HG03378 (cell line): Measurements from ENCODE around the gene TRIM16.
"Not testable (repeated sequence)": the region's sequence is repeated elsewhere in the genome, so short reads cannot be mapped to it uniquely, and the experiment has no call there.

Experiments
- ATAC-seq: cut with Tn5 transposase; IDR thresholded peaks from one replicate; pipeline ENCODE4 v1.9.1; 2021; ENCODE audit warnings: mild to moderate bottlenecking, moderate library complexity; ENCODE audit not compliant: unreplicated experiment

TRIM16 gene

DNA sequence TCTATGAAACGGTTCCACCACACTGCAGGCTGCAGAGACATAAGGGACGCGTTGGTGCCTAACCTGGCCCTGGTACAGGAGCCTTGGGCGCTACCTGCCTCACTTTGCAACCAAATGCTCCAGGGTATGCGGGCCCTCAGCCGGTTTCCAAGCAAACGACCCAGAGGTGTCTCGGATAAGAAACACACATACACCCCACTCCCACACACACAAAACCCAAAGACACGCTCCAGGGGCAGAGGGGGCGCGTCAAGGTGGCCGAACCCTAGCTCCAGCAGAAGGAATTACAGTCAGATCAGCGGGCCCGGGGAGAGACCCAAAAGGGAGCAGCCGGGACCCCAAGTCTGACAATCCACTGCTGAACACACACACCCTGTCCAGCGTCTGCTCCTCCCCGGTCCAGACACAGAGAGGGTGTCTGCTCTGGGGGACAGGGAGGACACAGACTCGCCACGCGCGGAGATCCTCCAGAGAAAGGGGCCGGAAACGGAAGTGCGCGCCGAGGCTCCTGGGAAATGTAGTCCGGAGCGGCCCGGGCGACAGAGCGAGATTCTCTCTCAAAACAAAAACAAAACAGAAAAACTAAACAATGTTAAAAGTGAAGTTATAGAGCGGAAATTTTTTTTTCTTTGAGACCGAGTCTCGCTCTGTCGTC, at the start of gene TRIM16:
Gene TRIM16, minus strand, starts transcription at position 488 of the 655 bp plus-strand sequence. CDS start 32,702 bp downstream, outside the sequence.
- peak; percentile 83 for ATAC-seq

- not testable (repeated sequence) for ATAC-seq
These were observed 49.2 kb upstream of the TRIM16 start for GRCh38 chr17:15733174-15733789.

- not testable (repeated sequence) for ATAC-seq
These were observed 47.8 kb upstream of the TRIM16 start, which contains the start of gene TBC1D26 for GRCh38 chr17:15731900-15732299. TBC1D26 (plus strand) TSS chr17:15732283; CDS start chr17:15735349, 3,066 bp downstream.

- ATAC-seq = not testable (repeated sequence)
These were observed 46.4 kb upstream of the TRIM16 start for GRCh38 chr17:15730535-15730934.

GRCh38 chr17:15716601-15717563, 32.8 kb upstream of the TRIM16 start:
- ATAC-seq = not testable (repeated sequence)

GRCh38 chr17:15708879-15709278, 24.8 kb upstream of the TRIM16 start:
- not testable (repeated sequence) for ATAC-seq

GRCh38 chr17:15704813-15705212, 20.7 kb upstream of the TRIM16 start:
- ATAC-seq = not testable (repeated sequence)

- ATAC-seq = not testable (repeated sequence)
These were observed 20.1 kb upstream of the TRIM16 start for GRCh38 chr17:15704239-15704638.

DNA sequence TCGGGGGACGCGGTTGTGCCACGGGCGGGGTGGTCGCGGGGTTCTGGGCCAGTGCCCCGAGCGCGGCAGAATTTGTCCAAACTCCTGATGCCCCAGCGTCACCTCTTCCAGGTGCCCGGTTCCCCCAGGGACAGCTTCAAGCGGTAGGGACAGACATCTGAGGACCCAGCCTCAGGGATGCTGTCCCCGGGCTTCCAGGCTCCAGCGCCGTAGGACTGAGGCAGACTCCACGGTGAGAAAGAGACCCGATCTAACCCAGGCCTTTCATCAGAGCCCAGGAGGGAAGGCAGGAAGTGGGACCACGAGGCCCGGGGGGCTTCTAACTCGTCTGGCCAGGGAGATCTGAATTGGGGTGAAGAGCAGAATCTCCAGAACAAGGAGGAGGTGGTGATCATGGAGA, 15.8 kb upstream of the TRIM16 start:
- not testable (repeated sequence) for ATAC-seq

DNA sequence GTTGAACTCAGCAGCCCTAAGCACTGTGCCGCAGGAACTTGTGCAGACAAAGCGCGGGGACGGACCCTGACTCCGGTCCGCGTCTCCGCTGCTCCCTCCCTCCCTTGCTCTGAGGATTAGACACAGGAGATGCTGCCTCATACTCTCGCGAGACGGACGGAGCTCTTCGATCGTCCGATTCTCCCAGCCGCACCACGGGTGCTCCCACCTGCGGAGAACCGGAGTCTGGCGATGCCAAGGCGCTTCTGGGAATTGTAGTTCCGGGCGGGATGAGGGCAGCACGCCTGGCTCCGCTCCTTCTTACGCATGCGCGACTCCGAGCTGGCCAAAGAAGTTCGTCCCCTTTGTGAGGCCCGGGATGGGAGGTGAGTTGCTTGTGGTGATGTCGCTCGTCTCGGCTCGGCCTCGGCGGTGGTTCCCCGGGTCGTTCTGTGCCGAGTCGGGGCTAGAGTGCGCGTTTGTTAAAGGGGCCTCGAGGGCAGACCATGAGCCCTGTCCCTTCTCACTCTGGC, 15.4 kb upstream of the TRIM16 start, which contains the start of gene ZNF286A:
Gene ZNF286A, plus strand, starts transcription at position 340 of the 512 bp plus-strand sequence. CDS start 578 bp downstream, outside the sequence.
- ATAC-seq = peak; percentile 97

- ATAC-seq = peak; percentile 10
These were observed 14.9 kb upstream of the TRIM16 start for GRCh38 chr17:15698967-15699366.

- ATAC-seq = not testable (repeated sequence)
These were observed 3.4 kb upstream of the TRIM16 start for GRCh38 chr17:15687494-15687893.

DNA sequence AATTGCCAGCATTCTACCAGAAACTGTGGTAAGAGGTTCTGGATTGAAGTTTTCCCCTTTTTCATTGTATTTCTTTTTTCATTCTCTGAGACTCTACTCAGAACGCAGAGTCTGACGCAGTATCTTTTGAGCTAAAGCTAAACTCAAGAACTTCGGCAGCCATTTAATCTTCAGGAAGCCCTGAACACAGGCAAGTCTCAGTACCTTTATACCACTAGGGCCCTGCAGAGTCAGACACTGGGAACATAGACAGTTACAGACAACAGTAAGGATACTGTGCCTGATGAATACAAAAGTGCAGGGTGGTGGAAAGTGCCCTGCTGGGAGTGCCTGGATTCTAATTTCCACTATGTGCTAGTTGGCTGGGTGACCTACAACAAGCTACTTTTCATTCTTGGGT, 976 bp downstream of the TRIM16 start:
- ATAC-seq = not testable (repeated sequence)

DNA sequence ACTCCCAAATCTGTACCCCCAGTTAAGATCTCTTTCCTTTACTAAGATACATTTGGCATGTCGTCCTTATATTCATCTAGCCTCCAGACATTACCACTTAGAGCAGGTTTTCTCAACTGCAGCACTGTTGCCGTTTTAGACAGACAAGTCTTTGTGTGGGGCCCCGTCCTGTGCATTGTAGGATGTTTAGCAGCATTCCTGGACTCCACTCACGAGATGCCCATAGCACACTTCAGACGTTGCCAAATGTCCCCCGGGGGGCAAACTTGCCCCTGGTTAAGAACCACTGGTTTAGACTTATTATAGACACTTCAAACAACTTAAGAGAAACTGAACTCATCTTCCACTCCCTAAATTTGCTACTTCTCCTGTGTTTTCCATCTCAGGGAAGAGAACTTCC, 8.1 kb downstream of the TRIM16 start:
- ATAC-seq = not testable (repeated sequence)

GRCh38 chr17:15674640-15675039, 9.5 kb downstream of the TRIM16 start:
- ATAC-seq = not testable (repeated sequence)

GRCh38 chr17:15669526-15669925, 14.6 kb downstream of the TRIM16 start:
- not testable (repeated sequence) for ATAC-seq

DNA sequence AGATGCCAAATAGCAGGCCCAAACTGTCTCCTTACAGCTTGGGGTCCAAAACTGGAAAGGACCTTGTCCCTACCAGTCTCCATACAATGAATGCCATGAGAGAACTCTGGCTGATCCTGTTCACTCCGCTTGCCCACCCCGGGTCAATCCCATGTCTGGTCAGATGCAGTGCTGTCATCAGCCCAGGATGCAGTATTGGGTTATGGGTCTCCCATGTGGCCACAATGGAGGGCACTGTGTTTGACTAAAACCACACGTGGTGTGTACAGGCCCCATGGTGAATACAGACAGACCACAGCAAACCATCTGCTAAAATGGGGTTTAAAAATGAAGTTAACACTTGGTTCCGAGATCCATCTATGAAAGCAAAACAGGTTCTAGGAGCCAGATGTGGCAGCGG, 20.4 kb downstream of the TRIM16 start:
- no peak for ATAC-seq

DNA sequence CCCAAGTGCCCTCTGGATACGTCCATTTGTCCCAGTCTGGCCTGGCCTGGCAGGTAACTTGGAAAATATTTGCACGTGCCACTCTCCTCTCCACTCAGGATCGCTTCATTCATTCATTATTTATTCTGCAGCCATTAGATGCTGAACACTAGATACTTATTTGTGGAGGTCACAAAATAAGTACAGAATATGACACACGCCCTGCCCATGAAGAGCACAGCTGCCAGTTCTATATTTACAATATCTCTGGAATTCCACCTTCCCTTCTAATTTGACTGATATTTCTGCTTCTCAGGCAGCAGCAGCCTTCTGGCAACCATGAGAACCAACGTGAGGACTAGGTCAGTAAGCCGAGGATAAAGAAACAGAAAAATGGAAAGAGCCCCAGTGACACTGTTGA, 20.9 kb downstream of the TRIM16 start:
- no peak for ATAC-seq

DNA sequence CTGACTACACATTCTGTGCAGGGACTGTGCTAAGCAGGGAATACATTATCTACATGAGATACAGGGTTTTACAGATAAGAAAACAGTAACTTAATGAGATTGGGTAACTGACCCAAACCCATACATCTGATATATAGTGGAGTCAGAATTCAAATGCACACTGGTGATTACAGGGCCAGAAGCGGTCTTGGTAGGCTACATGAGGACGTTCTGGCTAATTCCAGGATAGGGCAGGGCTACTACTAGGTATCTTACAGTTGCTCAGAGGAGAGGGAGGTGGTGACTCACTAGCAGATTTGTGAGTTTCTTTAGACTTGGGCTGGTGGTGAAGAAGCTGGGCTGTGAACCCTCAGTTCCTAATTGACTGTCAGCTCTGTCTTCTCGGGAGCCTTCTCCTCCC, 21.4 kb downstream of the TRIM16 start:
- no peak for ATAC-seq

GRCh38 chr17:15660077-15660476, 24.0 kb downstream of the TRIM16 start:
- no peak for ATAC-seq

DNA sequence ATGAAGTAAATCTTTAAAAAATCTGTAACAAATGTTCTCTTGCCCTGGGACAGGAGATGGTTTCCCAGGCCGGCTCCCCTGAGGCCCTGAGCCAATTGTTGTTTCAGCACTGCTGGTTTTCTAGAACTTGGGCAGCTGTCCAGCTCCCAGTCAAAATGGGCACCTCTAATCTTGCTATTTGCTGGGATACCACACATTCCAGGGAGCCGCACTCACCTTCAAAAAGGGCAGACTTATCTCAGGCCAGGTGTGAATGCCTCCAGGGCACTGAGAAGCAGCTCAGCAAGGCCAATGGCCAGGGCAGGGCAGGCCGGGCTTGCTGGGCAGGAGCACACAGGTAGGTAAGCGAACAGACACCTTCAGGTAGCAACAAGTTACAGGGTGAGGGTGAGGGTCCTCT, 24.4 kb downstream of the TRIM16 start:
- ATAC-seq = no peak
